GM21529 (cell line): ENCODE data around the gene SLC41A2.
"Not testable (repeated sequence)": the region's sequence is repeated elsewhere in the genome, so short reads cannot be mapped to it uniquely, and the experiment has no call there.

Experiments
- ATAC-seq: cut with Tn5 transposase; IDR thresholded peaks from one replicate; pipeline ENCODE4 v1.9.1; 2021; ENCODE audit not compliant: unreplicated experiment

SLC41A2 gene

GRCh38 chr12:104958001-104958804 lies at the start of gene SLC41A2:
Gene SLC41A2, minus strand, starts transcription at chr12:104958290. Its CDS starts 29,763 bp downstream, at chr12:104928527.
- ATAC-seq: peak; percentile 71

- ATAC-seq: no peak
Measured at GRCh38 chr12:105001476-105001875, 43.4 kb upstream of the SLC41A2 start.

GRCh38 chr12:104999347-104999685 lies 41.2 kb upstream of the SLC41A2 start:
- no peak for ATAC-seq

DNA sequence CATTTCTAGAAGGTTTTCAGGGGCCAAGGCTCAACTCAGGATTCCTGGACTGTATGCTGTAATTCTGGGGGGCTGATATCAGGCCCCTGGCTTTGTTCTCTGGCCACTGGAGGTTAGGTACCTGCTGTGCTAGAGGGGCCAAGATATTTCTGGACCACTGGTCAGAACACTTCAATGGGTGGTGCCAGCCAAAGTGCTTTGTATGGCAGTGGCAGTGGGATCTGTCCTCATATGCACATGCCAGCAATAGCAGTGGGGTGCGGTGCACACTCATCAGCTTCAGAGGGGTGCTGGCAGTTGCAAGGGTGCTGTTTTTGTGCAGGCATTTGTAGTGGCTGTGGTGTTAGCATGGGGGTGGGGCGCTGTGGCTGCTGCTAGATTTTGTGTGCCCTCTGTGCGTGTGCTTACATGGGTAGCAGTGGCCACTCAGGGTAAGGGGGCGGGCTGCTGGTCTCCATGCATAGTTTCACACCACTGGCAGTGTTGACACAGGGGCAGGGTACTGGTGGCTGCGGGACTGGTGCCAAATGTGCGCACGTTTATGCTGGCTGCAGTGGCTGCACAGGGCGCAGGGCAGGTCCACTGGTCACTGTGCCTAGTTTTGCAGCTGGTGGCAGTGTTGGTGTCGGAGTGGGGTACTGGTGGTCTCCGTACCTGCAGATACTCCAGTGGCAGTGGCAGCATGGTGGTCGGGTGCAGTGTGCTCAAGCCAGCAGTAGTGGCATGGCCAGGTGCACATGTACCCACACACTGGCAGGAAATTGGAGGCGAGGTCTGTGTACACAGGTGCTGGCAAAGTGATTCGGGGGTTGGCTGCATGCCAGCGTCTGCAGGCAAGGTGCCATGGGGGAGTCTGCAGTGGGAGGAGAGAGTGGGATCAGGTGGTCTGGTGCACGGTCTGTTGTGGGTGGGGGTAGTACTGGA lies 40.6 kb upstream of the SLC41A2 start:
- no peak for ATAC-seq

GRCh38 chr12:104997541-104997940 lies 39.5 kb upstream of the SLC41A2 start:
- no peak for ATAC-seq

- ATAC-seq: no peak
Measured at GRCh38 chr12:104994336-104994735, 36.2 kb upstream of the SLC41A2 start.

DNA sequence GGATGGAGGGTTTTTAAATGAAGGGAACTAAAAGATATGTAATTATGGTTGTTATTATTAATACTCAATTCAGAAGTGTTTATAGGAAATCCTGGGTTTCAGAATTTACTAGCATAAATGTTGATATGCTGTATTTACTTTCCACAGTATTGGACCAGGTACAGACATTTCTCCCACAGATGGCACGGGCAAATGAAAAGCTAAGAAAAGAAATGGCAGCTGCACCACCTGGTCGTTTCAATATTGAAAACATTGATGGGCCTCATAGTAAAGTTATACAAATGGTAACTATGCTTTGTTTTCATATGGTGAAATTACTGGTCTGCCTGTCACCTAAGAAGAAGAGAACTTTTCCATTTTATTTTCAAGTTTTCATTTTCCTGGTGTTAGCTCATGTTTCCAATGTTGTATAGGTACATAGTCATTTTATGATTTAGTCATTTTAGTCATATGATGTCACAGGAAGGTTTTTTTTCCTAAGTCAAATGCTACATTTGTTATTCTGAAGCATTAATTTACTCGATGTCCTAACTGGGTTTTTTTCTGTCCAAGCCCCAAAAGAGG lies 33.6 kb upstream of the SLC41A2 start:
- no peak for ATAC-seq

- ATAC-seq: no peak
Measured at GRCh38 chr12:104990950-104991349, 32.9 kb upstream of the SLC41A2 start.

DNA sequence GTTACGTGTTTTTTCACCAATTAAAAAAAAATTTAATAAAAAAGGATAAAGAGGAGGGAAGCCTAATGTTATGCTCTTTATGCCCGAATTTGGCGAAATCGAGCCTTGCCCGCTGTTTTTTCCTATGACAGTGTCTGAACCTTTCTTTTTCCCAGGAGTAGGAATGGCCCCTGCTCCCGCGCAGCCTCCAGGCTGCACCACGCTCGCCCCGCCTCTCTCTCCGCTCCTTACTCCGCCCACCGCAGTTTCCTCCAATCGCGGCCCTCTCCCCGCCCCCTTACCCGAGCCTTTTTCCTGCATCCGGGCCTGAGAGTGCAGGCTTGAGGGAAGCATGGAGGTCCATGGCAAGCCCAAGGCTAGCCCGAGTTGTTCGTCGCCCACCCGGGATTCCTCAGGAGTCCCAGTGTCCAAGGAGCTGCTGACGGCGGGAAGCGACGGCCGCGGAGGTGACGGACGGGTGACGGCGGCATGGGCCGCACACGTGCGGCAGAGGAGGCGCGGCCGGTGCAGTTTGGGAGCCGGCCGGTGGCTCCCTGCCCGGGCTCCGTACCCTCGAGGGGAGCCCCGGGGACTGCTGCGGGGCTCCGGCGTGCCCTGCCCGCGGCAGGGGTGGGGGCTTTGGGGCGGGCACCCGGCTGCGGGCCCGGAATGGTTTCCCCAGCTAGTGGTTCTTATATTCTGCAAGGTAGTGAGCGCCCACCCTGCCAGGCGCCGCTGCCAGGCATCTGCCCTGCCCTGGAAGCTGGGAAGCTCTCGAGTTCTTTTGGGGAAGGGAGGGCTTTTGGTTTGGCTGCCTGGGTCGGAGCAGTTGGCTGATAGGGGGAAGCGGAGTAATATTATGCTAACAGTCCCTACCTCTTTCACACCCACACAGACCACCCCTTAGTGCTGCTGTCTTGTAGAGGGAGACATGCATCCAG lies 28.2 kb upstream of the SLC41A2 start, which contains the start of gene NOPCHAP1:
Gene NOPCHAP1, plus strand, starts transcription at position 295 of the 920 bp plus-strand sequence. Its CDS starts 37 bp downstream, at position 332.
- ATAC-seq: peak; percentile 97

GRCh38 chr12:104985206-104985605 lies 27.1 kb upstream of the SLC41A2 start:
- no peak for ATAC-seq

GRCh38 chr12:104977688-104978087 lies 19.6 kb upstream of the SLC41A2 start:
- not testable (repeated sequence) for ATAC-seq

- no peak for ATAC-seq
Measured at GRCh38 chr12:104976703-104977102, 18.6 kb upstream of the SLC41A2 start.

DNA sequence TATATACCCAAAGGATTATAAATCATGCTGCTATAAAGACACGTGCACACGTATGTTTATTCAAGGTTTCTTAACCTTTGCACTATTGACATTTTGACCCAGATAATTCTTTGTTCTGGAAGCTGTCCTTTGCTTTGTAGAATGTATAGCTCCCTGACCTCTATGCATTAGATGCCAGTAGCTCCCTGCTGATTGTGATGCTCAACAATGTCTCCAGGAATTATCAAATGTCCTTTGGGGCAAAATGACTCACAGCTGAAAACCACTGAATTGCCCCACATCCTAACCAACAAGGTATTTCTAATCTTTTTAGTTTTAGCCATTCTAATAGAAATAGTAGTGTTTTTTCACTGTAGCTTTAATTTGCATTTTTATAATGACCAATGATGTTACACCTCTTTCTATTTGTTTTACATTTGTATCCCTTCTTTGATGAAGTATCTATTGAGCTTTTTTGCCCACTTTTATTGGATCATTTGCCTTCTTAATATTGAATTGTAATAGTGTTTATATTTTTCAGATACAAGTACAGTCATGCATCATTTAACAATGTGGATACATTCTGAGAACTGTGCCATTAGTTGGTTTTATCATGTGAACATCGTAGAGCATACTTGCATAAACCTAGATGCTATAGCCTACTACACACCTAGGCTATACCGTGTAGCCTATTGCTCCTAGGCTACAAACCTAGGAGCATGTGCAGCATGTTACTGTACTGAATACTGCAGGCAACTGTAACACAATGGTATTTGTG lies 17.7 kb upstream of the SLC41A2 start:
- no peak for ATAC-seq

GRCh38 chr12:104974626-104975290 lies 16.7 kb upstream of the SLC41A2 start:
- peak; percentile 99 for ATAC-seq

- no peak for ATAC-seq
Measured at GRCh38 chr12:104973250-104973649, 15.2 kb upstream of the SLC41A2 start.

DNA sequence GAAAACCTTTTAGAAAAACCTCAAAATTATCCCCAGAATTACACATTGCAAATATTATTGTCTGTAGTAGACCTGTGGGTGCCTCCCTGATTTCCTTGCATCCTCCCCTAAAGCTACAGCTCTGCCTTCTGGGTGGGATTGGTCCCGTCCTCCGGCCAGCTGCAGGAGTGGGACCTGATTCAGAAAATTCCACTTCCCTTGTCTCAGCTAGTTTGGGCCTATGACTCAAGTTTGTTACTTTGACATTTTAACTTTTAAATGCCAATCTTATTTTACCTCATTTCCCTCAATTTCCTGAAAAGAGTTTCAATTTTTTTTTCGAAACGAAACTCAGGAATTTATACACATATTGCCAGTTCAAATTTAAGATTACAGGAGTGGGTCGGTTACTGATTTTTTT lies 13.2 kb upstream of the SLC41A2 start:
- no peak for ATAC-seq

- ATAC-seq: no peak
Measured at GRCh38 chr12:104969343-104969742, 11.3 kb upstream of the SLC41A2 start.

- peak; percentile 92 for ATAC-seq
Measured at GRCh38 chr12:104966677-104967076, 8.6 kb upstream of the SLC41A2 start.

DNA sequence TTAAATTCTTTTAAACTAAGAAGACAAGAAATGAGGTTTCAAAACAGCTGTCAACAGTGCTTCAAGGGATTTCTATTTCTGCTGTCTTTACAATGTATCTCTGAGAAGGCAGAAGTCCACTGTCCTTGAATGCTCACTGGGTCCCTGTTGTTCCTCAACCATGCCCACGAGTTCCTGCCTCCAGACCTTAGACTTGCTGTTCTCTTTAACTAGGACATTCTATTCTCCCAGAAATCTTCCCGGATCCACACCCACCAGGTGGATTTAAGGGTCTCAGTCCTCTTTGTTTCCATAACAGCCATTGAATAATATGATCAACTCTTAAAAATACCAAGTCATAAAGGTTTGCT lies 6.7 kb upstream of the SLC41A2 start:
- ATAC-seq: no peak
